Dermis blood vessel endothelial cell (primary cell): ENCODE data around the gene MEX3A. TPM values are rescaled to one million over a fixed set of nuclear protein-coding genes. Genes with fewer than 3 reads are reported as not detected.
"Not testable (repeated sequence)": the region's sequence is repeated elsewhere in the genome, so short reads cannot be mapped to it uniquely, and the experiment has no call there.

ENCODE experiments used
- DNase-seq: peaks from one replicate; pipeline ENCODE4 v3.0.0; 2010
- total RNA-seq: library from RNA; depleted of rRNA; stranded (reverse); fragments of >200 nt; gene quantifications from 2 replicates; pipeline ENCODE4 v1.2.3, GENCODE V29; 2014

Gene MEX3A
- total RNA-seq, 1 donor from 2014 or later, result 4.8 TPM

DNA sequence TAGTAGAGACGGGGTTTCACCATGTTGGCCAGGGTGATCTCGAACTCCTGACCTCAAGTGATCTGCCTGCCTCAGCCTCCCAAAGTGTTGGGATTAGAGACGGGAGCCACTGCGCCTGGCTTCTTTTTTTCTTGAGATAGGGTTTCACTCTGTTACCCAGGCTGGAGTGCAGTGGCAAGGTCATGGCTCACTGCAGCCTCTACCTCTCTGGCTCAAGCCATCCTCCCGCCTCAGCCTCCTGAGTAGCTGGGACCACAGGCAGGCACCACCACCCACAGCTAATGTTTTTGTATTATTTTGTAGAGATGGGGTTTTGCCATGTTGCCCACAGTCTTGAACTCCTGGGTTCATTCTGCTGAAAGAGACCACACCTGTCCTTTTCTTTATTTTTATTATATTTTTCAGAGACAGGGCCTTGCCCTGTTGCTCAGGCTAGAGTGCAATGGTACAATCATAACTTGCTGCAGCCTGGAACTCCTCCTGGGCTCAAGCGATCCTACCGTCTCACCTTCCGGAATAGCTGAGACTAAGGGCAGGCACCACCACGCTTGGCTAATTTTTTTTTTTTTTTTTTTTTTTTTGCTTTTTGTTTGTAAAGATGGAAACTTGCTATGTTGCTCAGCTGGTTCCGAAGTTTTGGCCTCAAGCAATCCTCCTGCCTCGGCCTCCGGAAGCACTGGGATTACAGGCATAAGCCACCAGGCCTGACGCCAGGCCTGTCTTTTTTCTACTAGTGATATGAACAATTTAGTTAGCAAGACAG, 35.3 kb upstream of the MEX3A start:
- no peak for DNase-seq

DNA sequence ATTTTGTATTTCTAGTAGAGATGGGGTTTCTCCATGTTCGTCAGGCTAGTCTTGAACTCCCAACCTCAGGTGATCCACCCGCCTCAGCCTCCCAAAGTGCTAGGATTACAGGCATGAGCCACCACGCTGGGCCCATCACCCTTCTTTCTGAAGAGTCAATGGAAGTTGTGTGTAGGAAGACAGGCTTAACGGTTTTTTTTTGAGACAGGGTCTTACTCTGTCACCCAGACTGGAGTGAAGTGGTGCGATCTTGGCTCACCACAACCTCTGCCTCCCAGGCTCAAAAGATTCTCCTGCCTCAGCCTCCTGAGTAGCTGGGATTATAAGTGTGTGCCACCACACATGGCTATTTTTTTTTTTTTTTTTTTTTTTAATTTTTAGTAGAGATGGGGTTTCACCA, 34.5 kb upstream of the MEX3A start:
- DNase-seq, result not testable (repeated sequence)

DNA sequence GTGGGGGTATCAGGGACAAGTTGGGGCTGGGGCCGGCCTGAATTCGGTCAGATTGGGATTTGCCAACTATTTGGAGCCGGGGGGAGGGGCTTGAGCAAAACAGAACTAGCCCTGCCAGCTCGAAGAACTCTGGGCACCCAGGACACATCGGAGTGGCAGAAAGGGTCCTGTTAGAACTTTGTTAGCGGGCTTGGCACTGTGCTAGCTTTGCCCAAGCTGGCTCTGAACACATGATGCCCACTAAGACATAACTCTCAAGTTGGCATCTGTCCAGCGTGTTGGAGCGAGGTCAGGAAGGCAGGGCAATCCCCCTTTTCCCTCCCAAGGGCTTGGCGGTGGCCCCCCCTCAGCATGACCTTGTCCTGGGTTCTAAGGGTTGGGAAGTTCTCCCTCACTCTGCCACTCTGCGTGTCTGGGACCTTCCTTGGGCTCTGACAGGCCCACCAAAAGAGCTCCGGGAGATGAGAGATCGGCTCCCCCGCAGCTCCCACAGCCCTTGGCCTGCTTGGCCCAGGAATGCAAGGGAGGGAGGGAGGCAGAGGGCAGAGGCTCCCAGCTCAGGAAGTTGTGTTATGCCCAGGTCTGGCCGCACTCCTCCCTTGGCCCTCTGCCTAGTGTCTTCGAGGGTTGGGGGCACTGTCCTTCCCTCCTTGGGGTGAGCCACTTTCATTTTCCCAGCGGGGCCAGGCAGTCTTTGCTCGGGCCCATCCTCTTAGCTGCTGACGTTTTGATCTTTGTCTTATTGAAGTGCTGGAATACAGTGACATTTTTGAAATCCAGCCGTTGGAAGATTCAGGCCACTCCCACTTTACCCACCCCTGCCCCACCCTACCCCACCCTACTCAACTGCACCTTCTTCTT, 33.5 kb upstream of the MEX3A start:
- DNase-seq, result peak; percentile 69

DNA sequence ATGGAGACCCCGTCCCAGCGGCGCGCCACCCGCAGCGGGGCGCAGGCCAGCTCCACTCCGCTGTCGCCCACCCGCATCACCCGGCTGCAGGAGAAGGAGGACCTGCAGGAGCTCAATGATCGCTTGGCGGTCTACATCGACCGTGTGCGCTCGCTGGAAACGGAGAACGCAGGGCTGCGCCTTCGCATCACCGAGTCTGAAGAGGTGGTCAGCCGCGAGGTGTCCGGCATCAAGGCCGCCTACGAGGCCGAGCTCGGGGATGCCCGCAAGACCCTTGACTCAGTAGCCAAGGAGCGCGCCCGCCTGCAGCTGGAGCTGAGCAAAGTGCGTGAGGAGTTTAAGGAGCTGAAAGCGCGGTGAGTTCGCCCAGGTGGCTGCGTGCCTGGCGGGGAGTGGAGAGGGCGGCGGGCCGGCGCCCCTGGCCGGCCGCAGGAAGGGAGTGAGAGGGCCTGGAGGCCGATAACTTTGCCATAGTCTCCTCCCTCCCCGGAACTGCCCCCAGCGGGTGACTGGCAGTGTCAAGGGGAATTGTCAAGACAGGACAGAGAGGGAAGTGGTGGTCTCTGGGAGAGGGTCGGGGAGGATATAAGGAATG, 32.8 kb upstream of the MEX3A start:
- peak; percentile 43 for DNase-seq

DNA sequence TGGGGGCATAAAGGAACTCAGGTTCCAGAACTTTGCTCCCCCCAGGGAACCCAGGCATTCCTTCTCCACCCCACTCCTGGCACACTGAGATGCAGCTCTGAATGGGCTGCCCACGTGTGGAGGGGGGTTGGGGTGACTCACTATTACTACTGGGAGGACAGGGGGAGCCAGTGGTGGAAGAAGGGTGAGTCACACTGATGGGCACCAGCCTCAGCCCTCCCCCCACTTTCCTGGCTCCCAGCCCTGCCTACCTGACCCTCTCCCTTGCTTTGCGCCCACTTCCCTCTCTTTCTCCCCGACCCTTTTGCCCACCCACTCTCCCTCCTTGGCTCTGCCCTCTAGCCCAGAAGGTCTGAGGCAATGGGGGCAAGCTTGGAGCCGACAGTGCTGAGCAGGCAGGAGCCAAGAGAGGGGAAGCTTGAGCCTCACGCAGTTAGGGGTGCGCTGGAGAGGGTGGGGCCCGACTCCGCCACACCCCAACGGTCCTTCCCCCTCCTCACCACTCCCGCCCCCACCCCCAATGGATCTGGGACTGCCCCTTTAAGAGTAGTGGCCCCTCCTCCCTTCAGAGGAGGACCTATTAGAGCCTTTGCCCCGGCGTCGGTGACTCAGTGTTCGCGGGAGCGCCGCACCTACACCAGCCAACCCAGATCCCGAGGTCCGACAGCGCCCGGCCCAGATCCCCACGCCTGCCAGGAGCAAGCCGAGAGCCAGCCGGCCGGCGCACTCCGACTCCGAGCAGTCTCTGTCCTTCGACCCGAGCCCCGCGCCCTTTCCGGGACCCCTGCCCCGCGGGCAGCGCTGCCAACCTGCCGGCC, 32.0 kb upstream of the MEX3A start, which contains the start of gene LMNA:
LMNA (plus strand) TSS at position 611 of the 818 bp plus-strand sequence. CDS start 208 bp downstream, outside the sequence.
- peak; percentile 94 for DNase-seq

DNA sequence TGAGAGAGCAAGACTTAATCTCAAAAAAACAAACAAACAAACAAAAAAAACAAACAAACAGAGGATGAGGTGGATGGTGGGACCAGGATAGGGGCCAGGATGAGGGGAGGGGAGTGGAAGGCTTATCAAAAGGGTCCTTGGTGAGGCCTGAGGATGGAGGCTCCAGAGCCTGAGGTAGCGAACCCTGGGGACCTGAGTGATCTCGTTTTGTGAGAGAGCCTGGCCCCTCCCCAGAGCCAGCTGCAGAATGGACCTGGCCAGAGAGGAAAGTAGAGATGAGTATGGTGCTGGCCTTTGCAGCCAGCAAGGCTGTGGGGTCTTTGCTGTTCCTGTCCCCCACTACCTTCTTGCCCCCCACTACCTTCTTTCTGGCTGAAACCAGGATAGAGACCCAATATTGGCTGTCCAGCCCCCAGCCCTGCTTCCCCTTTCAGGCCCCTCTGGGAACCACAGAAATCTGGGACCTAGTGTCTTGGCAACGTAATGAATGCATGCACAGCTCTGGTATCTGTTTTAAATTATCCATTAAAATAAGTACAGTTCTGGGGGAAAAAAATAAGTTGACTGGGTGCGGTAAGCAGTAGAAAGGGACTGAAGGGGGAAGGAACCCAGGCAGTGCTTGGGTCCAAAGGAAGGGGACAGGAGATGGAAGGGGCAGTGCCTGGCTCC, 31.2 kb upstream of the MEX3A start:
- no peak for DNase-seq

DNA sequence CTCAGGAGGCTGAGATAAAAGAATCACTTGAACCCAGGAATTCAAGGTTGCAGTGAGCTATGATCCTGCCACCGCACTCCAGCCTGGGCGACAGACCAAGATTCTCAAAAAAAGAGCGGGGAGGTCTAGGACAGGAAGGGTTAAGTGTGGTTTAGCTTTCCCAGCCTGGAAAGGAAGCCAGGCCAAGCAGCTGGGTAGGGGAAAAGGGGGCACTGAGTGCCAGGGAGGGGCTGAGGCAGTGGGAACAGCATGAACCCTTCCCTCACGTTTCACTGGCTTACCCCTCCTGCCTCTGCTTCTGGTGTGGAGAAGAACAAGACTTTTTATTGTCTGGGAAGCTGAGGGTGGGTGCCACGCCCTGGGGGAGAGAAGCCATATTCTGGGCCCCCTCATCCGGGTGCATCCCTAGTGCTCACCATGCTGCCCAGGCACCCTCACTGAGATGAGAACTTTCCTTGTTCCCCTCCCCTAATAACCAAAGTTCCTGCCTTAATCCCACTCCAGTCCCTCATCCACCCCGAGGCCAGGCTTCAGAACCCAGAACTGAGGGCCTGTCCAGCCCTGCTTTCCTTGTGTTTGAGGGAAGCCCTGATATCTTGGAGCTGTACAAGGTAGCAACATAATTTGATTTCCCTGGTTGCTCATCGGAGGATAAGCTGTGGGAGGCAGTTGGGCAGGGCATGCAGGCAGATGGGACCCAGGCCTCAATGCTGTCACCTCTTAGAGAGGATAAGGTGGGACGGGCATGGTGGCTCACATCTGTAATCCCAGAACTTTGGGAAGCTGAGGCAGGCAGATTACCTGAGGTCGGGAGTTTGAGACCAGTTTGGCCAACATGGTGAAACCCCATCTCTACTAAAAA, 30.2 kb upstream of the MEX3A start:
- no peak for DNase-seq

DNA sequence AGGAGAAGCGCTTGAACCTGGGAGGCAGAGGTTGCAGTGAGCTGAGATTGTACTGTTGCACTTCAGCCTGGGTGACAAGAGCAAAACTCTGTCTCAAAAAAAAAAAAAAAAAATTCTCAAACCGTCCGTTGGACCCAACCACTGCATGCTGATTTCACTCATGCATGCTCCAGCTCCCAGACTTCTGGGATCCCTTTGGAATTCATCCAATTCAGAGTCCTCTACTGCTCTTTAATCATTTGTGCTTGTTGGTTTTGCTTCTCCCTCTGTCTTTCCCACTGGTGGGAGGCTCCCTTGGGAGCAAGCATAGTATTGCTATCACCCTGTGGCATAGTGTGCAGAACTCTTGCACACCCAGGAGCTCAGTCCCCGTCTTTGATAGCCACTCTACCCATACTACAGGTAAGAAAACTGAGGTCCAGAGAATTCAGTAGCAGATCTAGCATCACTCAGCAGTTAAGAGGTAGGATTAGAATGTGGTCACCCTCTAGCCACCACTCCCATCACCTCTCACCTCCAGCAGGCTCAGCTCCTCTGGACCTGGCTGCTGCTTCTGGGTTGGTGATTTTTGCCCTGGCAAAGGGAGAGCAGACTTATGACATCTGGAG, 29.2 kb upstream of the MEX3A start:
- DNase-seq, result no peak

DNA sequence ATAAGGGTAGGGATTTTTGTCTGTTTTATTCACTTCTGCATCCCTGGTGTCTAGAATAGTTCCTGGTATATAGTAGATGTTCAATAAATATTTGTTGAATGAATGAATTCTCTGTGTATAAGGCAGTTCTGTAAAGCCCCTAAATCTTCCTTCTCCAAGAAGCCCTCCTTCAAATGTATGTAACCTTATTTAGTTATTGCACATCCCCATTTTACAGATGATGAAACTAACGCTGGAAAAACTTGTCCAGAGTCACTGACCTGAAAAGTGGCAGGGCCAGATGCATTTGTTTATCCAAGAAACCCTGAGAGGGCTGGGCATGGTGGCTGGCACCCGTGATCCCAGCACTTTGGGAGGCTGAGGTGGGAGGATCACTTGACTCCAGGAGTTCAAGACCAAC, 28.0 kb upstream of the MEX3A start:
- no peak for DNase-seq

DNA sequence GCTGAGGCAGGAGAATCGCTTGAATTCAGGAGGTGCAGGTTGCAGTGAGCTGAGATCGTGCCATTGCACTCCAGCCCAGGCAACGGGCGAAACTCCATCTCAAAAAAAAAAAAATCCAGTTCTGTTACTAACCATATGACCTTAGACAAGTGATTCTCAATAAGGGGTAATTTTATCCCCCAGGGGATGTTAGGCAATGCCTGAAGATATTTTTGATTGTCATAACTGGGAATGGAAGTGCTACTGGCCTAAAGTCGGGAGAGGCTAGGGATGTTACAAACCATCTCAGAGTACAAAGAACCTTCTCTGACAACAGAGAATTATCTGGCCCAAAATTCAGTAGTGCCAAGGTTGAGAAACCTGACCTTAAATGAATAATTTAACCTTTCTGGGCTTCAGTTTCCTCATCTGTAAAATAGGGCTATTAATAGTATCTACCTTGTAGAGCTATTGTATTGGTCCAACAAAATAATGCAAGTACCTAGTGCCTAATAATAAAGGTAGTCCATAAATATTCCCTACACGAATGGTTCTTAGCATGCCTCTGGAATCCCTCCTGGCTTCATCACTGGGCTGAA, 26.5 kb upstream of the MEX3A start:
- no peak for DNase-seq

DNA sequence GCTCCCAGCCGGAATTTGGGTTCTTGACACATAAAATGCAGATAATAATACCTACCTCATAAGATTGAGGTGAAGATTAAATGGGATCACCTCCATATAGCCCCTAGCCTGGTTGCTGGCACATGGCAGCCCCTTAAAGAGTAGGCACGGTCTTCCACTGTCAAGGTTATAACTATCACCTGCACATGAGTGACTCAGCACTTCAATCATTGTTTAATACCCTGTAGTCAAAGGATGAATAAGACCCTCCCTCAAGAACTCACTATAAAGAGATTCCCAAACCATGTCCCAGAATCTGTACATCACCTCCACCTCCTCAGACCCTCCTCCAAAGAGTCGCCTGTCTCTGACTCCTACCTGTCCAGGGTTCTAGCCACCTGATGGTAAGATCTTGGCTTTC, 25.8 kb upstream of the MEX3A start:
- no peak for DNase-seq

DNA sequence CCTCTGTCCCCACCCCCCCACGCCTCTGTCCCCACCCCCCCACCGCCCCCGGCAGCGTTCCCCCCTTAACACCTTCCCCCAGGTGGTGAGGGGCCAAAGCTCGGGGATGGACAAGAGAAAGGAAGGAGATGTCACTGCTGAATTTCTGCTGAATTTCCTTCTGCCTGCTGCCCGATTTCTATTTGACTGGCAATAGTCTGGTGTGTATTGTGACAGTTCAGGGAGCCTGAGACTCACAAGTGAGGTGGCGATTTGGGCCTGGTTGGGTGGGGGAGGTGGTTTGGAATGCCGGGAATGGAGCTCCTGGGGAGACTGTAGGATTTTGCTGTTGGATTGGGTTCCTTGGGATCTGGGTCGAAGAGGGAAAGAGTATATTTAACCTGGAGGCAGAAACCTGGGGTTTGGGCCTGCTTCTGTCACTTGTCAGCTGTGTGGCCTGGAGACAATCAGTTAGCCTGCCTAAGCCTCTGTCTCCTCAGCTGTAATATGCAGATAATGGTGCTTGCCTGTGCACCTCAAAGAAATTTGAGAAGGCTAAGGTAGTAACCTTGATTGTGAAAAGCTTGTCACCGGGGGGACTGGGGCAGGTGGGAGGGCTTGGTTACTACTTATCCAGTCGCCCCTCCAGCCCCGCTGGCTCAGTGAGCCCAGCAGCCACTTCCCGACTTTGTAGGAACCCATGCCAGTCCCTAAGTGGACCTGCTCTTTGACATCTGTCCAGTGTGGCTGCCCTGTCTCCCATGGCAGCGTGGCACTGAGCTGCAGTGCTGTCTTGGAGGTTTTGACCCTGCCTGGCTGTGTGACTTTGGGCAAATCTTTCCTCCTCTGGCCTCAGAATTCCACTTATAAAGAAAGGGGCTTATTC, 24.6 kb upstream of the MEX3A start:
- no peak for DNase-seq

DNA sequence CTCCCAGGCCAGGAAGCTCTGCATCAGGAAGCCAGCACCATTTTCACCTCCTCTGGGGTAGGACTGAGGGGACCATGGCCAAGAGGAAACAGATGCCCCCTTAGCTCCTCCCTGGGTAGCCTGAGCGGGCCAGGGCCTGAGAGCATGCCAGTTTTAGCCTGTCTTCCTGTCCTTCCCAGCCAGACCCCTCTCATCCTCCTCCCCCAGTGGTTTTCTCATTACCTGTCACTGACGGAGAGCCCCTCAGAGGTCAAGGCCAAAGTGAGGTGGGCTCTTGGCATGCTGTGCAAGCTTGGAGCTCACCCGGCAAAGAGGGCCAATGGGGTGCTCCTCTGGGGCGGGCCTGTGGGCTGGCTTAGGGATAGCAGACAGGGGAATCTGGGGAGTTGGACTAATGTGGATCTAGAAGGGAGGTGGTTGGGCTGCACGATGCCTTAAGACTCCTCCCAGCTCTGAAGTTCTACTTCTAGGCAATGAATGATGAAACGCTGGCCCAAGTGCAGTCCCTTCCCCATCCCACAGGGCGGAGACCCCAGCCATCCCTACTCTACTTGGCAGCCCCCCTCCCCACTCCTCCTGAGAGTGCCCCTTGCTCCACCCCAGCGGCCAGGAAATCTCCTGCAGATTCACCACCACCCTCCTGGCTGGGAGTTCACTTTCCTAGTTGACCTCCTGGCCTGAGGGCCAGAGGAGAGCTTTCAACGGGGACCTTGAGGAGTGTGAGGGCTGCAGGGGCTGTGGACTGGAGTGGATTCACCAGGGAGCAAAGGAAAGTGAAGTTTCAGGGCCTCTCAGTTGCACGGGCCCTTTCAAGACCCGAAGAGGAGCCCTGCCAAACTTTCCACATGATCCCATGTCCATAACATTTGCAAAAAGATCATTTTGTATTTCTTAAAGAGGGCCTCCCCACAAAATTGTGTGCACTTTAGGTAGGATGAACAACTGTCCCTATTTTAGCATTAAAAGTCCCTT, 22.9 kb upstream of the MEX3A start:
- DNase-seq, result peak; percentile 71

DNA sequence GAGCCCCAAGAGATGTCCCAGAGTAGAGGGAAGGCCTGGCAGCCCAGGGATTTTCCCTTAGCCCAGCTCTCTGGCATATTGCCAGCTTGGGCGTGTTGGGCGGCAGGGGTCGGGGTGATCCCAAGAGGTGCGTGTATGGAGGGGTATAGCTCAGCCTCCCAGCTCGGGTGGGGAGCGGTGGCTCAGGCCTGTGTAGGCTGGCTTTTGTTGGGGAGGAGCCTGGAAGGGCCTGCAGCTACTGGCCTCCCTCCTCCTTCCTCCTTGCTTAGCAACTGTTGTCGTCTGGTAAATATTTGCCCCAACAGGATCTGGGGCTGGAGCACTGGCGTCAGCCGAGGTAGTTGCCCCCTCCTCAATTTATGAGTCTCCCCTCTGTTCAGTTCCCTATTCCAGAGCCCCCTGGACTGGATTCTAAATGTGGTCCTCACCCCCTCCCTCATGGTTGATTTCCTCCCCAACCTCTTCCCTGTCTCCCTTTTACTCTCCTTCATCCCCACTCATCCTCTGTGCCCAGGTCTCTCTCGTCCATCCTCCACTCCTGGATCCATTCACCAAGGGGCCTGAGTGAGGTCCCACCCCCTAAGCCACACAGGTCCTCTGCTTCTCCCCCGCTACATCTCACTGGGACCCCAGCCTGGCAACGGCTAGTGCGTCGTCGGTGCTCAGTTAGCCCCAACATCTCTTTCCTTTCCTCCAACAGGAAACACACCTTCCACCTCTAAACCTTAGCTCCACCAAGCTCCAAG, 22.0 kb upstream of the MEX3A start:
- DNase-seq, result peak; percentile 95

DNA sequence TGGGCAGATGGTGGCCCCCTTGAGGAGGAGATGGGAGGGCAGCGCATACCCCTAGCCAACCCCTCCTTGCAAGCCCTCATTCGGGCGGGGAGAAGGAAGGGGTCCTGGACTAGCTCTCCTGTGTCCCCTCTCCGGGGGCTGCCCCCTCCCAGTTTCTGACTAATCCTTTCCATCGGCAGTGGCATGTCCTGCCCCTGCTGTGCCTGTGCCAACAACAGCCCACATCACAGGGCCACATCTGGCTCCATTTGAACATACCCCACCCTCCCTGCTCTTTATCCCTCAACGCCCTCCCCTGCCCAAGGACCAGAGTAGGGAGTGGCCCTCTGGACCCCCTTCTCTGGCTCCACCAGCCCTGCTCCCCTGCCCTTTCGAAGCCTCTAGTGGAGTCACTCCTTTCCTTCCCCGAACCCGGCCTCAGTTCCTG, 21.3 kb upstream of the MEX3A start:
- peak; percentile 76 for DNase-seq

DNA sequence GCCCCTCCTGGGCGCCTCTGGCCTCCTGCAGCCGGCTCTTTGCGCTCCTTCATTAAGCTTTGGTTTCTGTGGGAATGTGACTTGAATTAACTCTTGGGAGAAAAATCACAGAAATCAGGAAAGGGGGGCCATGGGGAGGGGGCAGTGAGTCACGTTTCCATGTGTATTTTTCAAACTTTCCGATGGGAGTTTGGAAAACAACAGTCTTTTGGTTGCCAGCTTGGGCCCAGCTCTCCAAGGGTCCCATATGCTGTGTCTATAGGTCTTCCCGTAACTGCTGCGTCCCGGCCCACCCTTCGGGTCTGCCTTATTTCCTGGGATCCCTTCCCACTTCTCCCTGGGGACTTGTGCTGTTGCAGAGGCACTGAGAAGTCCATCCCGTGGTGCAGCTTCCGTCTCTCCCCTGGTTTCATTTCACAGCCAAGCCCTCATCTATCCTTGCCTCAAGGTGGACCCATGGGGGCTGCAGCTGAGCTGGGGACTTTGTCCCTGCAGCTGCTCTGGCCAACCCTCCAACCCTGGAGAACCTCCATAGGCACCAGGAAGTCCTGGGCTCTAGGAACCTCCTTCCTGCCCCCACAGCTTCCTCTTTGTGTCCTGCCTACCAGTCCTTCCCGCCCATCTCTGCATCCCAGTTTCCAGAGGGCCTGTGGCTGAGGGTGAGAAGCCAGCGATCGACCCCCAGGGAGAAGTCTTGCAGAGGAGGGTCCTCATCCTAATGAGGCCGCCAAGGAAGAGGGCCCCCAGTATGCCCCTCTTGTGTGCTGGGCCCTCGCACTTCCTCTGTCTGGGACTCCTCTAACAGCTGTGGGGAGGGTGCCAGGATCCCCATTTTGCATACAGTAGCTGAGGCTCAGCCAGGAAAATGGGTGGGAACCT, 20.6 kb upstream of the MEX3A start:
- DNase-seq, result peak; percentile 93
